ENCODE measurements around the gene TCEANC. TPM values are rescaled to one million over a fixed set of nuclear protein-coding genes. Genes with fewer than 3 reads are reported as not detected.
"Not testable (repeated sequence)": the region's sequence is repeated elsewhere in the genome, so short reads cannot be mapped to it uniquely, and the experiment has no call there.

The TCEANC gene
- total and polyA plus RNA-seq, 2 of the 4 experiments (the other 2 are of a cell fraction), result 0.99 to 2.5 TPM

- no peak for TF ChIP-seq RFX5 (IDR thresholded peaks at IDR 0.05; ENCODE audit: low read depth, low read length)
- intact Hi-C loops (cut with micrococcal nuclease) (no loop called here), in situ Hi-C loops (cut with MboI; ENCODE audit: low sequenced_read_pairs) (loop anchor here (25.0 kb wide), 1 partner anchor 115 kb away; no protein-coding TSS in a partner anchor), dilution Hi-C loops (cut with HindIII; ENCODE audit: low sequenced_read_pairs, unreplicated experiment) (no loop called here)
- Histone ChIP-seq H3K56ac (ENCODE audit: extremely low read depth, insufficient read depth, low read length) (no peak overlapping the region), H2BK120ac (ENCODE audit: low read depth, low read length) (no peak overlapping the region), H2BK5ac (ENCODE audit: low read depth, low read length, poor library complexity, severe bottlenecking) (no peak overlapping the region), H3K18ac (ENCODE audit: low read depth, low read length) (no peak overlapping the region), H2BK15ac (ENCODE audit: low read depth, low read length) (no peak overlapping the region), H2AK9ac (replicated peaks; ENCODE audit: low read depth, low read length, poor library complexity) (no peak overlapping the region), H3K9me3 (ENCODE audit: control insufficient read depth, insufficient read depth, low read length) (peaks cover 8% of the 10 kb centered on the region), H3K23ac (ENCODE audit: low read depth, low read length) (no peak overlapping the region), H4K5ac (ENCODE audit: low read depth, low read length) (no peak overlapping the region), H2AFZ (replicated peaks; ENCODE audit: low read length, poor library complexity) (no peak overlapping the region), H4K91ac (ENCODE audit: insufficient read depth, low read depth, low read length) (no peak overlapping the region), H3K27ac (ENCODE audit: insufficient read depth, low read length) (no peak overlapping the region), H3K4me3 (ENCODE audit: insufficient read depth, low read depth, low read length) (no peak overlapping the region), H3K4me1 (ENCODE audit: control insufficient read depth, insufficient read depth, low read length) (no peaks in the 10 kb centered on the region), H3K14ac (replicated peaks; ENCODE audit: low read depth, low read length) (no peak overlapping the region), H3K9me1 (ENCODE audit: insufficient read depth, low read length) (no peaks in the 10 kb centered on the region), H3K9ac (ENCODE audit: low read depth, low read length) (no peak overlapping the region), H2BK20ac (ENCODE audit: low read depth, low read length) (no peak overlapping the region), H3K4me2 (ENCODE audit: low read depth, low read length) (no peak overlapping the region), H3K4ac (ENCODE audit: low read depth, low read length) (no peak overlapping the region), H3K36me3 (ENCODE audit: control insufficient read depth, insufficient read depth, low read length) (no peaks in the 10 kb centered on the region), H3K79me1 (ENCODE audit: low read depth in 1 of 2, low read length in 2 of 2) (no peaks in the 10 kb centered on the region), H4K20me1 (ENCODE audit: insufficient read depth, low read length) (no peaks in the 10 kb centered on the region), H2AK5ac (ENCODE audit: low read depth, low read length) (no peak overlapping the region), H3K27me3 (ENCODE audit: control insufficient read depth, insufficient read depth, low read length) (peaks cover 10% of the 10 kb centered on the region), H4K8ac (ENCODE audit: low read depth in 2 of 2, low read length in 2 of 2) (no peak overlapping the region)
- BruUV-seq (replicated peaks), result no TSS peak
- WGBS, 2 experiments (ENCODE audit: extremely low coverage in 2 of 2, insufficient read length in 1 of 2), result 100% methylated on average over 3 of the region's 8 CpGs; no CpG with 5 or more reads in 1 of the 2 experiments
- ChIA-PET CTCF (no interaction called here), POLR2A (ENCODE audit: unreplicated experiment) (no interaction called here)
- DNase-seq (no peak), ATAC-seq (ENCODE audit: low read depth) (no peak)
Observed at GRCh38 chrX:13627306-13627705, 25.6 kb upstream of the TCEANC start.

GRCh38 chrX:13637224-13637623 is 15.7 kb upstream of the TCEANC start:
- dilution Hi-C loops (cut with HindIII; ENCODE audit: low sequenced_read_pairs, unreplicated experiment); H4K20me1 ChIP-seq (ENCODE audit: insufficient read depth, low read length); H3K18ac ChIP-seq (ENCODE audit: low read depth, low read length); H3K9me1 ChIP-seq (ENCODE audit: insufficient read depth, low read length); H2BK120ac ChIP-seq (ENCODE audit: low read depth, low read length); H2BK15ac ChIP-seq (ENCODE audit: low read depth, low read length); H2BK20ac ChIP-seq (ENCODE audit: low read depth, low read length); H4K91ac ChIP-seq (ENCODE audit: insufficient read depth, low read depth, low read length); BruUV-seq (replicated peaks); H2AK9ac ChIP-seq (replicated peaks; ENCODE audit: low read depth, low read length, poor library complexity); H4K8ac ChIP-seq (ENCODE audit: low read depth in 2 of 2, low read length in 2 of 2); POLR2A ChIA-PET (ENCODE audit: unreplicated experiment); H3K4me1 ChIP-seq (ENCODE audit: control insufficient read depth, insufficient read depth, low read length); H3K36me3 ChIP-seq (ENCODE audit: control insufficient read depth, insufficient read depth, low read length); ATAC-seq (ENCODE audit: low read depth); CTCF ChIA-PET; H3K4me3 ChIP-seq (ENCODE audit: insufficient read depth, low read depth, low read length); DNase-seq; H3K27ac ChIP-seq (ENCODE audit: insufficient read depth, low read length); H2AK5ac ChIP-seq (ENCODE audit: low read depth, low read length); H3K9ac ChIP-seq (ENCODE audit: low read depth, low read length); H2AFZ ChIP-seq (replicated peaks; ENCODE audit: low read length, poor library complexity); H3K27me3 ChIP-seq (ENCODE audit: control insufficient read depth, insufficient read depth, low read length); H3K79me1 ChIP-seq (ENCODE audit: low read depth in 1 of 2, low read length in 2 of 2); H3K4ac ChIP-seq (ENCODE audit: low read depth, low read length); H3K4me2 ChIP-seq (ENCODE audit: low read depth, low read length); intact Hi-C loops (cut with micrococcal nuclease); H3K23ac ChIP-seq (ENCODE audit: low read depth, low read length); H3K56ac ChIP-seq (ENCODE audit: extremely low read depth, insufficient read depth, low read length); H3K14ac ChIP-seq (replicated peaks; ENCODE audit: low read depth, low read length); H4K5ac ChIP-seq (ENCODE audit: low read depth, low read length); H2BK5ac ChIP-seq (ENCODE audit: low read depth, low read length, poor library complexity, severe bottlenecking): not testable (repeated sequence)
- in situ Hi-C loops (cut with MboI; ENCODE audit: low sequenced_read_pairs), result loop anchor here (25.0 kb wide), 1 partner anchor 125 kb away; no protein-coding TSS in a partner anchor
- peaks cover 13% of the 10 kb centered on the region for H3K9me3 ChIP-seq (ENCODE audit: control insufficient read depth, insufficient read depth, low read length)
- no CpG with 5 or more reads among the region's 9 CpGs for WGBS, 2 experiments (ENCODE audit: extremely low coverage in 2 of 2, insufficient read length in 1 of 2)
